Vagina (tissue), 2 donors: Measurements from ENCODE around the gene ITGAV. TPM values are rescaled to one million over a fixed set of nuclear protein-coding genes. Genes with fewer than 3 reads are reported as not detected.
"Not testable (repeated sequence)": the region's sequence is repeated elsewhere in the genome, so short reads cannot be mapped to it uniquely, and the experiment has no call there.

Experiments used
- DNase-seq, 2 donors: peaks; one replicate each; pipeline ENCODE4 v3.0.0-alpha.2; 2017; ENCODE audit errors: extremely low spot score in 2 of 2
- H3K27ac ChIP-seq: fragments of 200-600 bp; sonication (generic); one replicate; pipeline ENCODE4 v1.5.1; 2019
- H3K27me3 ChIP-seq: fragments of 200-600 bp; sonication (generic); one replicate; pipeline ENCODE4 v1.5.1; 2019
- H3K36me3 ChIP-seq, 2 donors: fragments of 200-600 bp; sonication (generic); one replicate each; pipeline ENCODE4 v1.5.1; 2017 to 2019
- H3K4me1 ChIP-seq: fragments of 200-600 bp; sonication (generic); one replicate; pipeline ENCODE4 v1.5.1; 2019
- H3K4me3 ChIP-seq, 2 donors: fragments of 200-600 bp; sonication (generic); 1 replicate in 1 of 2; 2 replicates in 1 of 2; pipeline ENCODE4 v1.5.1; 2016 to 2019
- H3K9me3 ChIP-seq: fragments of 200-600 bp; sonication (generic); one replicate; pipeline ENCODE4 v1.5.1; 2019
- POLR2A ChIP-seq, 2 donors: fragments of 450-650 bp; IDR thresholded peaks; one replicate each; pipeline ENCODE4 v1.6.1; 2017; ENCODE audit warnings: antibody characterized with exemption in 2 of 2, mild to moderate bottlenecking in 2 of 2, moderate library complexity in 2 of 2
- POLR2AphosphoS5 ChIP-seq, 2 donors: sonication (generic); formaldehyde crosslinking; IDR thresholded peaks; one replicate each; pipeline ENCODE4 v1.9.0; 2017; ENCODE audit warnings: antibody characterized with exemption in 2 of 2, mild to moderate bottlenecking in 2 of 2, low read depth in 1 of 2; ENCODE audit not compliant: insufficient read depth in 1 of 2
- intact Hi-C: fragments of 100-400 bp; cut with DNase I; formaldehyde crosslinking; loops from one replicate; pipeline ENCODE4 v1.15.1; 2023
- total RNA-seq: library from RNA; depleted of rRNA; stranded (reverse); fragments of >200 nt; gene quantifications from one replicate; pipeline ENCODE4 v1.2.3, GENCODE V29; 2016
- TF ChIP-seq, protein P1 (sequence below), 3 experiments: fragments of 450-650 bp in 2 of 3; fragments of 200-600 bp in 1 of 3; sonication (generic) in 1 of 3; IDR thresholded peaks; one replicate each; pipeline ENCODE4 v1.5.1; 2017 to 2019; ENCODE audit warnings: antibody characterized with exemption in 3 of 3, mild to moderate bottlenecking in 2 of 3, moderate library complexity in 2 of 3

Gene ITGAV
- total RNA-seq, 1 donor from 2014 or later, result 55.0 TPM

DNA sequence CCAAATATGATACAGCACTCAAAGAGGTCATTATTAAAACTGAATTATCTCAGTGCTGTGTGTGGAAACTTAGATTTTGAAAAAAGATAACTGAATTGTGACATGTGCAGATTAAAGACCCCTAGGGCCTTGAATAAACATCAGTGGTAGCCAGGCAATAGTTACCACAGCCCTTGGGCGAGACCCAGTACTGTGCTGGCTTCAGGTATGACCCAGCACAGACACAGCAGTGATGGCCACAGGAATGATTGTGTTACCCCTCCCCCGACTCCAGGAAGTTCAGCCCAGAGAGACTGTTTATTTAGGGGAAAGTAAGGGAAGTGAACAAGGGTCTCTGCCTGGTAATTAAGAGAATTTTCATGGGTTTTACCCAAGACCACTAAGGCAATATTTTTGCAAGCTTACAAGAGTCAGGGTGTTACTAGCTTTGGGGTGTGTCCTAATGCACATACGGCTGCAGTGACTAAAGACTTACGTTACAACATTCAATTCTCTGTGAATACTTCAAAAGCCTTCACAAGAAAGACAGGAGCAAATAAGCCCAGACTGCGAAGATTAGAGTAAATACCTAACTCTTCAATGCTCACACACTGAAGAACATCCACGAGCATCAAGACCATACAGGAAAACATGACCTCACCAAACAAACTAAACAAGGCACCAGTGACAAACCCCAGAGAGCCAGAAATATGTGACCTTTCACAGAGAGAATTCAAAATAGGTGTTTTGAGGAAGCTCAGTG is 28.2 kb upstream of the ITGAV start:
- DNase-seq, result no peak
- Histone ChIP-seq H3K27ac (no peak overlapping the region), H3K27me3 (no peaks in the 10 kb centered on the region), H3K36me3 (no peaks in the 10 kb centered on the region), H3K4me1 (no peaks in the 10 kb centered on the region), H3K9me3 (no peaks in the 10 kb centered on the region), H3K4me3 (no peak overlapping the region)
- intact Hi-C loops, result no loop called here
- TF ChIP-seq POLR2A (IDR thresholded peaks at IDR 0.05), result no peak
- no peak for TF ChIP-seq POLR2AphosphoS5 (IDR thresholded peaks at IDR 0.05; ENCODE audit: insufficient read depth in 1 of 2, low read depth in 1 of 2)
- TF ChIP-seq, protein P1, sequence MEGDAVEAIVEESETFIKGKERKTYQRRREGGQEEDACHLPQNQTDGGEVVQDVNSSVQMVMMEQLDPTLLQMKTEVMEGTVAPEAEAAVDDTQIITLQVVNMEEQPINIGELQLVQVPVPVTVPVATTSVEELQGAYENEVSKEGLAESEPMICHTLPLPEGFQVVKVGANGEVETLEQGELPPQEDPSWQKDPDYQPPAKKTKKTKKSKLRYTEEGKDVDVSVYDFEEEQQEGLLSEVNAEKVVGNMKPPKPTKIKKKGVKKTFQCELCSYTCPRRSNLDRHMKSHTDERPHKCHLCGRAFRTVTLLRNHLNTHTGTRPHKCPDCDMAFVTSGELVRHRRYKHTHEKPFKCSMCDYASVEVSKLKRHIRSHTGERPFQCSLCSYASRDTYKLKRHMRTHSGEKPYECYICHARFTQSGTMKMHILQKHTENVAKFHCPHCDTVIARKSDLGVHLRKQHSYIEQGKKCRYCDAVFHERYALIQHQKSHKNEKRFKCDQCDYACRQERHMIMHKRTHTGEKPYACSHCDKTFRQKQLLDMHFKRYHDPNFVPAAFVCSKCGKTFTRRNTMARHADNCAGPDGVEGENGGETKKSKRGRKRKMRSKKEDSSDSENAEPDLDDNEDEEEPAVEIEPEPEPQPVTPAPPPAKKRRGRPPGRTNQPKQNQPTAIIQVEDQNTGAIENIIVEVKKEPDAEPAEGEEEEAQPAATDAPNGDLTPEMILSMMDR (IDR thresholded peaks at IDR 0.05), result no peak

DNA sequence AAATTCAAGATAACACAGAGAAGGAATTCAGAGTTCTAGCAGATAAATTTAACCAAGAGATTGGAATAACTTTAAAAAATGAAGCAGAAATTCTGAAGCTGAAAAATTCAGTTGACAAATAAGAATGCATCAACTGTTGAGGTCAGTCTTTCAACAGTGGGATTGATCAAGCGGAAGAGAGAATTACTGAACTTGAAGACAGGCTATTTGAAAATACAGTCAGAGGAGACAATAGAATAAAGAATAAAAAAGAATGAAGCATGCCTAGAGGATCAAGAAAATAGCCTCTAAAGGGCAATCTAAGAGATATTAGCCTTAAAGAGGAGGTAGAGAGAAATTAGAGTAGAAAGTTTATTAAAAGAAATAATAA is 27.7 kb upstream of the ITGAV start:
- H3K4me1 ChIP-seq, result no peaks in the 10 kb centered on the region

DNA sequence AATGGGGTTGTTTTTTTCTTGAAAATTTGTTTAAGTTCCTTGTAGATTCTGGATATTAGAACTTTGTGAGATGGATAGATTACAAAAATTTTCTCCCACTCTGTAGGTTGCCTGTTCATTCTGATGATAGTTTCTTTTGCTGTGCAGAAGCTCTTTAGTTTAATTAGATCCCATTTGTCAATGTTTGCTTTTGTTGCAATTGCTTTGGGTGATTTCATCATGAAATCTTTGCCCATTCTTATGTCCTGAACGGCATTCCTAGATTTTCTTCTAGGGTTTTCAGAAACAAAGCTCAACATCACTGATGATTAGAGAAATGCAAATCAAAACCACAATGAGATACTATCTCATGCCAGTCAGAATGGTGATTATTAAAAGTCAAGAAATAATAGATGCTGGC is 21.3 kb upstream of the ITGAV start:
- H3K4me1 ChIP-seq, DNase-seq, H3K36me3 ChIP-seq, intact Hi-C loops, H3K9me3 ChIP-seq, H3K4me3 ChIP-seq, H3K27ac ChIP-seq, H3K27me3 ChIP-seq: not testable (repeated sequence)

More for the DNA sequence above, 27.7 kb upstream of the ITGAV start:
- TF ChIP-seq POLR2AphosphoS5 (IDR thresholded peaks at IDR 0.05; ENCODE audit: insufficient read depth in 1 of 2, low read depth in 1 of 2) (no peak), POLR2A (IDR thresholded peaks at IDR 0.05) (no peak)
- TF ChIP-seq, protein P1 (IDR thresholded peaks at IDR 0.05), result no peak
- Histone ChIP-seq H3K9me3 (no peaks in the 10 kb centered on the region), H3K27ac (no peak overlapping the region), H3K27me3 (no peaks in the 10 kb centered on the region), H3K36me3 (no peaks in the 10 kb centered on the region), H3K4me3 (no peak overlapping the region)
- intact Hi-C loops, result no loop called here
- DNase-seq, result no peak

DNA sequence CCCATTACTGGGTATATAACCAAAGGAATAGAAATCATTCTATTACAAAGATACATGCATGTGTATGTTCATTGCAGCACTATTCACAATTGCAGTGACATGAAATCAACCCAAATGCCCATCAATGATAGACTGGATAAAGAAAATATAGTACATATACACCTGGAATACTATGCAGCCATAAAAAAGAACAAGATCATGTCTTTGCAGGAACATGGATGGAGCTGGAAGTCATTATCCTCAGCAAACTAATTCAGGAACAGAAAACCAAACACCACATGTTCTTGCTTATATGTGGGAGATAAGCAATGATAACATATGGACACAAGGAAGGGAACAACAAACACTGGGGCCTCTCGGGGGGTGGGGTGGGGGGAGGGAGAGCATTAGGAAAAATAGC is 20.7 kb upstream of the ITGAV start:
- intact Hi-C loops, H3K9me3 ChIP-seq, H3K27ac ChIP-seq: not testable (repeated sequence)

DNA sequence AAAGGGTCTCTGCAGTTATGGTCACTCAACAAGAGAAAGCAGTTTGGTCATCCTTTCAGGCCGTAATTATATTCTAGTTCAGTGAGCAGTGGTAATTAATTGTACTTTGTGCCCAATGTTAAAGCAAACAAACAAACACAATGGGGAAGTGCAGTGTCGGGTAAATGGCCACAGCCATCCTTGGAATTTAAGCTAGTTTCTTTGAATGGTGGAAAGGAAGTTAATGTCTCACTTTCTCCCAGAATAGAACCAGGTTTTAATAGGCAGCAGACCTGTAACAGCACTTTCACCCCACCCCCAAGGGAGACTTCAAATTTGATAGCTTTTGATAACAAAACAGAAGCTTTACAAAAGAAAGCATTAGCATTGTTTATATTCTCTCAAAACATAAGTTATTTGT is 20.0 kb upstream of the ITGAV start:
- intact Hi-C loops, result no loop called here
- TF ChIP-seq, protein P1 (IDR thresholded peaks at IDR 0.05), result no peak
- TF ChIP-seq POLR2A (IDR thresholded peaks at IDR 0.05), result no peak
- no peak for TF ChIP-seq POLR2AphosphoS5 (IDR thresholded peaks at IDR 0.05; ENCODE audit: insufficient read depth in 1 of 2, low read depth in 1 of 2)
- Histone ChIP-seq H3K27me3 (no peaks in the 10 kb centered on the region), H3K4me1 (no peaks in the 10 kb centered on the region), H3K36me3 (no peaks in the 10 kb centered on the region), H3K9me3 (no peaks in the 10 kb centered on the region), H3K27ac (no peak overlapping the region), H3K4me3 (no peak overlapping the region)
- DNase-seq, result no peak

More for the DNA sequence above, 20.7 kb upstream of the ITGAV start:
- H3K36me3 ChIP-seq, H3K27me3 ChIP-seq, H3K4me3 ChIP-seq, H3K4me1 ChIP-seq, DNase-seq: not testable (repeated sequence)

DNA sequence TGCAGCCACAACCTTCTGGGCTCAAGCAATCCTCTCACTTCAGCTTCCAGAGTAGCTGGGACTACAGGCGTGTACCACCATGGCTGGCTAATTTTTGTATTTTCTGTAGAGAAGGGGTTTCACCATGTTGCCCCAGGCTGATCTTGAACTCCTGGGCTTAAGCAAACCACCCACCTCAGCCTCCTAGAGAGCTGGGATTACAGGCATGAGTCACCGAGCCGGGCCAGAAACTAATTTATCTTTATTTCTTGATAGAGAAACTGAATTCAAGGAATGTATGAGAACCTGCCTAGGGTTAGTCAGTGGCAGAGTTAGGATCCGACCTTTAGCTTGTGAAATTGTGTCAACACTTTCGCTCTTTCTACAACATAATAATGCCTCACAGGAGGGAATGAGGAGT is 19.3 kb upstream of the ITGAV start:
- no peak overlapping the region for H3K27ac ChIP-seq
- DNase-seq, result no peak
- no peaks in the 10 kb centered on the region for H3K9me3 ChIP-seq
- no peak overlapping the region for H3K4me3 ChIP-seq
- H3K4me1 ChIP-seq, result peaks cover 5% of the 10 kb centered on the region
- H3K27me3 ChIP-seq, result no peaks in the 10 kb centered on the region
- H3K36me3 ChIP-seq, result no peaks in the 10 kb centered on the region
- intact Hi-C loops, result no loop called here
- no peak for TF ChIP-seq POLR2AphosphoS5 (IDR thresholded peaks at IDR 0.05; ENCODE audit: insufficient read depth in 1 of 2, low read depth in 1 of 2)
- no peak for TF ChIP-seq POLR2A (IDR thresholded peaks at IDR 0.05)
- TF ChIP-seq, protein P1 (IDR thresholded peaks at IDR 0.05), result no peak
